ENCODE measurements around the gene REEP3. TPM values are rescaled to one million over a fixed set of nuclear protein-coding genes. Genes with fewer than 3 reads are reported as not detected.

The REEP3 gene, protein sequence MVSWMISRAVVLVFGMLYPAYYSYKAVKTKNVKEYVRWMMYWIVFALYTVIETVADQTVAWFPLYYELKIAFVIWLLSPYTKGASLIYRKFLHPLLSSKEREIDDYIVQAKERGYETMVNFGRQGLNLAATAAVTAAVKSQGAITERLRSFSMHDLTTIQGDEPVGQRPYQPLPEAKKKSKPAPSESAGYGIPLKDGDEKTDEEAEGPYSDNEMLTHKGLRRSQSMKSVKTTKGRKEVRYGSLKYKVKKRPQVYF
- 86.2 and 92.8 TPM in 2 replicates for total RNA-seq

DNA sequence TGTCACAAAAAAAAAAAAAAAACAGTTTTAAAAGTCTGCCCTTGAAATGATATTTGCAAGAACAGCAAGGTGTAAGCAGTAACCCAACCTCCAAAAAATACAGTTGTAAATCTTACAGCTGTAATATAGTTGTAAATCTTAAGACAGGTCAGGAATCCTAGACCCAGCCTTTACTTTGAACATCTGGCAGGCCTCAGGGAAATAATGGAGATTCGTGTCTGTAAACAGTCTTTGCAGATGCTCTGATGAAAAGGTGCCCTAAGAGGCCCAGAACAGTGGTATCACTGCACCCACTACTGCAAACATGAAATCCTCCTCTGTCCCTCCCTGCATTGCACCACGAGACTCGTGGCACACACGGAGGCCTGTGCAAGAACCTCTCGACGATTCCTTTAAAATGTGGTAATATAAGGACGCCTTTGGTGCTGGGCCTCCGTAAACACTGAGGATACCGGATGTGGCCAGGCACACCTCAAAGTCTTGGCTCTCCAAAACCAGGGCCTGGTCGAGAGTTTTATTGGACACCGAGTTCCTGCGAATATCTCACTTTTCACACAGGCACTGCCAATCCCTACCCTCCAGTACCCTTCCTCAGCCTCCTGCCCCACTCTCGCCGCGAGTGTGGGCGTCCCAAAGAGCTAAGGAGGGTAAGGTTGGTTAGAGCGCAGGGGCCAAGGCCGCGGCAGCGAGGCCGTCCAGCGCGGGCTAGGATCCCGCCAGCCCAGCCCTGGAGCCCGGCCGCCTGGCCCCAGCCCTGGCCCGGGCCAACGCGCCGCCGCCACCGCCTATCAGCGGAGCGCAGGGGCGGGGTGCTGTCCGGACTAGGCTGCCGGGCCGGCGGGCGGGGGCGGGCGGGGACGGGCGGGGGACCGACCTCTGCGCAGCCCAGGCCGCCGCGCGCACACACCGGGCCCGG is at the start of gene REEP3:
TSS of gene REEP3 (plus strand) at position 902 of the 916 bp plus-strand sequence. CDS start 145 bp downstream, outside the sequence.

Small RNAs within 50 kb of the gene (small RNA-seq; reads per million reads assigned to genes)
- gene AC022022.1, result not detected

Other genes with a start within 250 kb of the REEP3 start
- 127 and 139 TPM in 2 replicates for gene JMJD1C, start 55.4 kb upstream of the REEP3 start, total RNA-seq